Regular cardiac myocyte (primary cell): ENCODE measurements around the gene TFEB. TPM values are rescaled to one million over a fixed set of nuclear protein-coding genes. Genes with fewer than 3 reads are reported as not detected.

Experiments
- total RNA-seq: library from RNA; depleted of rRNA; stranded (reverse); fragments of >200 nt; gene quantifications from 2 replicates; pipeline ENCODE4 v1.2.3, GENCODE V29; 2014

TFEB gene
- total RNA-seq: 3.4 and 5.0 TPM in 2 replicates

GRCh38 chr6:41735427-41736185 is at the start of gene TFEB:
Gene TFEB, minus strand, starts transcription at chr6:41735608. Its CDS starts 44,395 bp downstream, at chr6:41691213.

GRCh38 chr6:41780551-41781365 is 45.4 kb upstream of the TFEB start, which contains the start of gene PRICKLE4:
Gene PRICKLE4, plus strand, starts transcription at chr6:41780782. Its CDS starts 2,692 bp downstream, at chr6:41783474.

GRCh38 chr6:41779788-41780550 is 44.6 kb upstream of the TFEB start, which contains the start of gene FRS3:
Gene FRS3, minus strand, starts transcription at chr6:41779900. Its CDS starts 2,913 bp downstream, at chr6:41776987.

GRCh38 chr6:41747256-41748101 is 12.1 kb upstream of the TFEB start, which contains the start of gene PGC:
Gene PGC, minus strand, starts transcription at chr6:41747397. Its CDS starts 63 bp downstream, at chr6:41747334.

GRCh38 chr6:41638002-41638934 is 97.1 kb downstream of the TFEB start, which contains the start of gene MDFI:
Gene MDFI, plus strand, starts transcription at chr6:41638468. Its CDS starts 282 bp downstream, at chr6:41638750.

Other genes starting within 250 kb of the TFEB start
- gene FOXP4, start 189.2 kb downstream of the TFEB start, total RNA-seq: 1.1 and 2.9 TPM in 2 replicates
- 1.3 and 2.8 TPM in 2 replicates for gene MDFI, start 97.1 kb downstream of the TFEB start, total RNA-seq
- not detected in 2 replicates for gene PGC, start 11.8 kb upstream of the TFEB start, total RNA-seq
- 0.56 and 0.77 TPM in 2 replicates for gene FRS3, start 44.3 kb upstream of the TFEB start, total RNA-seq
- gene PRICKLE4, start 45.2 kb upstream of the TFEB start, total RNA-seq: 0.19 and 0.56 TPM in 2 replicates
- 63.4 and 147 TPM in 2 replicates for gene TOMM6, start 52.1 kb upstream of the TFEB start, total RNA-seq
- 1.3 and 2.8 TPM in 2 replicates for gene USP49, start 159.8 kb upstream of the TFEB start, total RNA-seq
- 20.9 and 25.1 TPM in 2 replicates for gene MED20, start 185.5 kb upstream of the TFEB start, total RNA-seq
- 7.9 and 19.0 TPM in 2 replicates for gene BYSL, start 185.9 kb upstream of the TFEB start, total RNA-seq
- 11.6 and 32.8 TPM in 2 replicates for gene CCND3, start 206.2 kb upstream of the TFEB start, total RNA-seq